Spinal cord (tissue), 4 donors: ENCODE measurements around the gene NDUFB7. TPM values are rescaled to one million over a fixed set of nuclear protein-coding genes. Genes with fewer than 3 reads are reported as not detected.

Source experiments
- polyA plus RNA-seq, 2 donors: library from polyadenylated mRNA; unstranded; fragments of 120-200 nt; gene quantifications; one replicate each; pipeline ENCODE4 v1.2.1, GENCODE V29; 2013; ENCODE audit not compliant: insufficient read length in 2 of 2
- small RNA-seq: library from RNA; depleted of rRNA; stranded (forward); fragments of <200 nt; gene quantifications from one replicate; pipeline ENCODE3, GENCODE V24; 2014; ENCODE audit warnings: low replicate concordance
- total RNA-seq, 2 donors: library from RNA; depleted of rRNA in 1 of 2; stranded (reverse); fragments of 120-200 nt in 1 of 2; fragments of >200 nt in 1 of 2; gene quantifications; one replicate each; pipeline versions ENCODE4 v1.2.3 to v1.2.4, GENCODE V29; 2013 to 2014

NDUFB7 gene
- total and polyA plus RNA-seq, 4 donors = 143 to 310 (median 156) TPM

Small RNAs within 50 kb of the gene (small RNA-seq; reads per million reads assigned to genes)
- not detected for gene RN7SL842P

Other genes starting within 250 kb of the NDUFB7 start
- gene ADGRE5, start 190.6 kb downstream of the NDUFB7 start, total RNA-seq = 1 to 10 TPM; 7.3 to 7.8 TPM
- gene ADGRE5, start 190.6 kb downstream of the NDUFB7 start, polyA plus RNA-seq = 1 to 10 TPM; 3.9 to 6.8 TPM
- 10 to 100 TPM; 26.3 to 48.7 TPM for gene DDX39A, start 152.7 kb downstream of the NDUFB7 start, total RNA-seq
- gene DDX39A, start 152.7 kb downstream of the NDUFB7 start, polyA plus RNA-seq = 10 to 100 TPM; 64.1 to 65.0 TPM
- gene PKN1, start 138.8 kb downstream of the NDUFB7 start, total RNA-seq = 10 to 100 TPM; 53.5 to 74.4 TPM
- 100 to 1,000 TPM; 108 to 117 TPM for gene PKN1, start 138.8 kb downstream of the NDUFB7 start, polyA plus RNA-seq
- gene PTGER1, start 96.7 kb downstream of the NDUFB7 start, total RNA-seq = under 1 TPM in 1 of 2 donors, not detected in 1; 0.11 TPM
- under 1 TPM; 0.54 to 0.63 TPM for gene PTGER1, start 96.7 kb downstream of the NDUFB7 start, polyA plus RNA-seq
- 100 to 1,000 TPM in 1 of 2 donors, 10 to 100 TPM in 1; 58.3 to 105 TPM for gene GIPC1, start 75.9 kb downstream of the NDUFB7 start, total RNA-seq
- gene GIPC1, start 75.9 kb downstream of the NDUFB7 start, polyA plus RNA-seq = 100 to 1,000 TPM; 123 to 137 TPM
- gene DNAJB1, start 53.7 kb downstream of the NDUFB7 start, total RNA-seq = 10 to 100 TPM; 78.3 to 91.1 TPM
- gene DNAJB1, start 53.7 kb downstream of the NDUFB7 start, polyA plus RNA-seq = 100 to 1,000 TPM in 1 of 2 donors, 10 to 100 TPM in 1; 85.2 to 102 TPM
- 10 to 100 TPM; 38.1 to 85.7 TPM for gene TECR, start 42.5 kb downstream of the NDUFB7 start, total RNA-seq
- gene TECR, start 42.5 kb downstream of the NDUFB7 start, polyA plus RNA-seq = 100 to 1,000 TPM; 185 to 210 TPM
- gene CLEC17A, start 11.0 kb upstream of the NDUFB7 start, total RNA-seq = under 1 TPM; 0.17 to 0.50 TPM
- gene CLEC17A, start 11.0 kb upstream of the NDUFB7 start, polyA plus RNA-seq = under 1 TPM; 0.09 to 0.16 TPM
- gene ADGRE3, start 102.8 kb upstream of the NDUFB7 start, total RNA-seq = 1 to 10 TPM in 1 of 2 donors, not detected in 1; 1.1 TPM
- gene ADGRE3, start 102.8 kb upstream of the NDUFB7 start, polyA plus RNA-seq = not detected
- 10 to 100 TPM; 22.8 to 25.5 TPM for gene ZNF333, start 118.0 kb upstream of the NDUFB7 start, total RNA-seq
- gene ZNF333, start 118.0 kb upstream of the NDUFB7 start, polyA plus RNA-seq = 10 to 100 TPM; 23.9 to 44.0 TPM
- gene ADGRE2, start 206.5 kb upstream of the NDUFB7 start, total RNA-seq = 1 to 10 TPM in 1 of 2 donors, under 1 TPM in 1; 0.33 to 1.3 TPM
- under 1 TPM; 0.38 to 0.81 TPM for gene ADGRE2, start 206.5 kb upstream of the NDUFB7 start, polyA plus RNA-seq